Measurements from ENCODE around the gene TTC19.

- TF ChIP-seq POLR2A (IDR thresholded peaks at IDR 0.05) (no peak), CTCF (IDR thresholded peaks at IDR 0.05) (no peak)
These were observed 3.3 kb upstream of the TTC19 start for GRCh38 chr17:15996322-15996721.

Data from Peyer's patch (tissue), 4 donors.